Neural cell (in vitro differentiated cells): ENCODE measurements around the gene HP.

Experiments
- CTCF ChIP-seq: fragments of 450-650 bp; IDR thresholded peaks from 2 replicates; pipeline ENCODE4 v1.5.1; 2014; ENCODE audit warnings: antibody characterized with exemption, mild to moderate bottlenecking, moderate library complexity; ENCODE audit not compliant: poor library complexity, severe bottlenecking
- EP300 ChIP-seq: fragments of 450-650 bp; conservative IDR thresholded peaks from 2 replicates; pipeline ENCODE4 v1.6.1; 2014; ENCODE audit warnings: antibody characterized with exemption, mild to moderate bottlenecking, moderate library complexity; ENCODE audit not compliant: poor library complexity, severe bottlenecking
- EZH2 ChIP-seq: fragments of 200-600, 300-800 bp; shearing (Covaris generic), sonication (generic); IDR thresholded peaks from 2 replicates; pipeline ENCODE4 v1.6.1; 2014; ENCODE audit warnings: antibody characterized with exemption, low read length, borderline replicate concordance, mild to moderate bottlenecking; ENCODE audit not compliant: insufficient read depth, poor library complexity, severe bottlenecking
- MXI1 ChIP-seq: fragments of 450-650 bp; conservative IDR thresholded peaks from 2 replicates; pipeline ENCODE4 v1.6.1; 2014; ENCODE audit warnings: antibody characterized with exemption, mild to moderate bottlenecking; ENCODE audit not compliant: poor library complexity, severe bottlenecking
- POLR2AphosphoS5 ChIP-seq: IDR thresholded peaks from 2 replicates; pipeline ENCODE4 v1.6.1; 2012
- RAD21 ChIP-seq: fragments of 450-650 bp; conservative IDR thresholded peaks from 2 replicates; pipeline ENCODE4 v1.6.1; 2014; ENCODE audit warnings: antibody characterized with exemption, mild to moderate bottlenecking, moderate library complexity
- REST ChIP-seq: IDR thresholded peaks from 2 replicates; pipeline ENCODE4 v1.6.1; 2012; ENCODE audit warnings: borderline replicate concordance
- SMC3 ChIP-seq: fragments of 450-650 bp; conservative IDR thresholded peaks from 2 replicates; pipeline ENCODE4 v1.6.1; 2014; ENCODE audit warnings: antibody characterized with exemption, mild to moderate bottlenecking, moderate library complexity; ENCODE audit not compliant: poor library complexity

- TF ChIP-seq POLR2AphosphoS5 (no peak), CTCF (no peak), EP300 (no peak), RAD21 (no peak), EZH2 (no peak), SMC3 (no peak), REST (no peak), MXI1 (no peak)
Observed at GRCh38 chr16:72105978-72106377, 51.7 kb downstream of the HP start.
